ENCODE data around the gene SLC39A12. TPM values are rescaled to one million over a fixed set of nuclear protein-coding genes. Genes with fewer than 3 reads are reported as not detected.

SLC39A12 gene
- polyA plus RNA-seq, 1 donor (not counting 4 experiments of a cell fraction or from before 2014, with no cell fraction given), result 0.07 TPM

DNA sequence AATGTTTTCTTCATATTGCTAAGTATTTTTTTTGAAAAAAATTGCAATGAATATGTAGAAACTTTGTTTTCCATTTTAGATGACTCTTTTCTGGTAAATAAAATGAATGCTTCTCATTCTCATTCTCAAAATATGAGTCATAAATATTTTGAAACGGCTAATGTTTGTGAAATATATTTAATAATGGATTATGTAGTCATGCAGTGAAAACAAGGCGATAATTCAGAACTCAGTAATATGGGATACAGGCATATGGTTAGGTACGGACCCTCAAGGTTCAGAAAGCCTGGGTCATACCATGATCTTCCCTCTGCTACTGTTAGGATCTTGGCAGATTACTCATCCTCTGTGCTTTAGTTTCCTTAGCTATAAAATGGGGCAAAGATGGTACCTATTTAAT is 46.2 kb upstream of the SLC39A12 start:
- FAIRE-seq (no peak), DNase-seq (ENCODE audit: low read depth, low spot score) (no peak)
- TF ChIP-seq EZH2 (IDR thresholded peaks at IDR 0.05; ENCODE audit: low read length), result no peak
- TF ChIP-seq, protein P1, sequence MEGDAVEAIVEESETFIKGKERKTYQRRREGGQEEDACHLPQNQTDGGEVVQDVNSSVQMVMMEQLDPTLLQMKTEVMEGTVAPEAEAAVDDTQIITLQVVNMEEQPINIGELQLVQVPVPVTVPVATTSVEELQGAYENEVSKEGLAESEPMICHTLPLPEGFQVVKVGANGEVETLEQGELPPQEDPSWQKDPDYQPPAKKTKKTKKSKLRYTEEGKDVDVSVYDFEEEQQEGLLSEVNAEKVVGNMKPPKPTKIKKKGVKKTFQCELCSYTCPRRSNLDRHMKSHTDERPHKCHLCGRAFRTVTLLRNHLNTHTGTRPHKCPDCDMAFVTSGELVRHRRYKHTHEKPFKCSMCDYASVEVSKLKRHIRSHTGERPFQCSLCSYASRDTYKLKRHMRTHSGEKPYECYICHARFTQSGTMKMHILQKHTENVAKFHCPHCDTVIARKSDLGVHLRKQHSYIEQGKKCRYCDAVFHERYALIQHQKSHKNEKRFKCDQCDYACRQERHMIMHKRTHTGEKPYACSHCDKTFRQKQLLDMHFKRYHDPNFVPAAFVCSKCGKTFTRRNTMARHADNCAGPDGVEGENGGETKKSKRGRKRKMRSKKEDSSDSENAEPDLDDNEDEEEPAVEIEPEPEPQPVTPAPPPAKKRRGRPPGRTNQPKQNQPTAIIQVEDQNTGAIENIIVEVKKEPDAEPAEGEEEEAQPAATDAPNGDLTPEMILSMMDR (optimal IDR thresholded peaks at IDR 0.05 in 1 of 3, IDR thresholded peaks at IDR 0.05 in 1 of 3, conservative IDR thresholded peaks at IDR 0.05 in 1 of 3; ENCODE audit: extremely low read depth in 1 of 3, insufficient read depth in 2 of 3, low read length in 3 of 3), result no peak
- Histone ChIP-seq H3K4me2 (ENCODE audit: control insufficient read depth, extremely low read depth, insufficient read depth, low read depth, low read length) (no peak overlapping the region), H3K9me3 (ENCODE audit: control insufficient read depth, low read depth, low read length) (no peaks in the 10 kb centered on the region), H3K9ac (ENCODE audit: control insufficient read depth, extremely low read depth, insufficient read depth, low read length) (no peak overlapping the region), H3K9me1 (ENCODE audit: control insufficient read depth, extremely low read depth, insufficient read depth, low read length) (no peaks in the 10 kb centered on the region), H3K27ac (ENCODE audit: control insufficient read depth, insufficient read depth, low read length) (no peak overlapping the region), H3K36me3 (ENCODE audit: control insufficient read depth in 2 of 2, extremely low read depth in 1 of 2, insufficient read depth in 2 of 2, low read length in 2 of 2) (no peaks in the 10 kb centered on the region), H3K27me3 (ENCODE audit: control insufficient read depth, extremely low read depth, insufficient read depth, low read length) (no peaks in the 10 kb centered on the region), H2AFZ (ENCODE audit: control insufficient read depth, low read length) (no peak overlapping the region), H3K4me3 (ENCODE audit: control insufficient read depth in 2 of 3, extremely low read depth in 1 of 3, insufficient read depth in 2 of 3, low read depth in 1 of 3, low read length in 3 of 3) (no peak overlapping the region), H4K20me1 (ENCODE audit: control insufficient read depth, extremely low read depth, insufficient read depth, low read length) (no peaks in the 10 kb centered on the region), H3K4me1 (ENCODE audit: control insufficient read depth, extremely low read depth, insufficient read depth, low read length) (no peaks in the 10 kb centered on the region), H3K79me2 (ENCODE audit: control insufficient read depth, insufficient read depth, low read length) (no peaks in the 10 kb centered on the region)
- dilution Hi-C loops (cut with MboI; ENCODE audit: extremely low pct_ligation_motif_present, low sequenced_read_pairs), result no loop called here

- DNase-seq (ENCODE audit: low read depth, low spot score) (no peak), FAIRE-seq (no peak)
- Histone ChIP-seq H3K4me3 (ENCODE audit: control insufficient read depth in 2 of 3, extremely low read depth in 1 of 3, insufficient read depth in 2 of 3, low read depth in 1 of 3, low read length in 3 of 3) (no peak overlapping the region), H3K9ac (ENCODE audit: control insufficient read depth, extremely low read depth, insufficient read depth, low read length) (no peak overlapping the region), H3K9me1 (ENCODE audit: control insufficient read depth, extremely low read depth, insufficient read depth, low read length) (no peaks in the 10 kb centered on the region), H3K27ac (ENCODE audit: control insufficient read depth, insufficient read depth, low read length) (no peak overlapping the region), H3K79me2 (ENCODE audit: control insufficient read depth, insufficient read depth, low read length) (no peaks in the 10 kb centered on the region), H2AFZ (ENCODE audit: control insufficient read depth, low read length) (no peak overlapping the region), H3K4me2 (ENCODE audit: control insufficient read depth, extremely low read depth, insufficient read depth, low read depth, low read length) (no peak overlapping the region), H3K36me3 (ENCODE audit: control insufficient read depth in 2 of 2, extremely low read depth in 1 of 2, insufficient read depth in 2 of 2, low read length in 2 of 2) (no peaks in the 10 kb centered on the region), H4K20me1 (ENCODE audit: control insufficient read depth, extremely low read depth, insufficient read depth, low read length) (no peaks in the 10 kb centered on the region), H3K9me3 (ENCODE audit: control insufficient read depth, low read depth, low read length) (no peaks in the 10 kb centered on the region), H3K4me1 (ENCODE audit: control insufficient read depth, extremely low read depth, insufficient read depth, low read length) (no peaks in the 10 kb centered on the region), H3K27me3 (ENCODE audit: control insufficient read depth, extremely low read depth, insufficient read depth, low read length) (no peaks in the 10 kb centered on the region)
- dilution Hi-C loops (cut with MboI; ENCODE audit: extremely low pct_ligation_motif_present, low sequenced_read_pairs), result no loop called here
- no peak for TF ChIP-seq EZH2 (IDR thresholded peaks at IDR 0.05; ENCODE audit: low read length)
- TF ChIP-seq, protein P1 (optimal IDR thresholded peaks at IDR 0.05 in 1 of 3, IDR thresholded peaks at IDR 0.05 in 1 of 3, conservative IDR thresholded peaks at IDR 0.05 in 1 of 3; ENCODE audit: extremely low read depth in 1 of 3, insufficient read depth in 2 of 3, low read length in 3 of 3), result no peak
These were observed 45.7 kb upstream of the SLC39A12 start for GRCh38 chr10:17906002-17906401.

Data from keratinocyte (primary cell).